Activated T-cell treated with anti-CD3 and anti-CD28 coated beads, Interleukin-2, amount 50 U/mL, for 4 hours (primary cell): ENCODE data around the gene EXOC2. TPM values are rescaled to one million over a fixed set of nuclear protein-coding genes. Genes with fewer than 3 reads are reported as not detected.

Source experiments
- ATAC-seq, 2 donors: fragments of 200-7000 bp; cut with Tn5 transposase; one replicate each; pipeline ENCODE4 v1.10.0; 2021
- DNase-seq: peaks from one replicate; pipeline ENCODE4 v3.0.0-alpha.2; 2020
- H3K27me3 Mint-ChIP-seq: one replicate; pipeline ENCODE4 v1.8.0; 2021; ENCODE audit warnings: low read depth, mixed read lengths
- H3K36me3 Mint-ChIP-seq: one replicate; pipeline ENCODE4 v1.8.0; 2022; ENCODE audit warnings: mixed read lengths; ENCODE audit not compliant: insufficient read depth
- H3K4me1 Mint-ChIP-seq: one replicate; pipeline ENCODE4 v1.8.0; 2021; ENCODE audit warnings: low read depth, mixed read lengths
- H3K4me3 Mint-ChIP-seq: one replicate; pipeline ENCODE4 v1.8.0; 2021; ENCODE audit warnings: mild to moderate bottlenecking, moderate library complexity, mixed read lengths
- H3K9me3 Mint-ChIP-seq: one replicate; pipeline ENCODE4 v1.8.0; 2021; ENCODE audit warnings: mixed read lengths
- total RNA-seq, 3 donors: library from RNA; stranded (reverse); gene quantifications; one replicate each; pipeline ENCODE4 v1.2.1, GENCODE V29; 2021

EXOC2 gene
- total RNA-seq, 3 donors from 2014 or later = 29.8 to 31.3 (median 30.0) TPM

GRCh38 chr6:496649-497048, 196.3 kb downstream of the EXOC2 start:
- Mint-ChIP-seq H3K27me3 (no peaks in the 10 kb centered on the region), H3K36me3 (peaks cover 34% of the 10 kb centered on the region), H3K4me3 (peak overlapping the region; percentile 81)

GRCh38 chr6:494394-494793, 198.5 kb downstream of the EXOC2 start:
- no peaks in the 10 kb centered on the region for H3K27me3 Mint-ChIP-seq
- peaks cover 35% of the 10 kb centered on the region for H3K36me3 Mint-ChIP-seq
- no peak overlapping the region for H3K4me3 Mint-ChIP-seq
- DNase-seq (no peak), ATAC-seq (no peak)
- H3K9me3 Mint-ChIP-seq = no peaks in the 10 kb centered on the region
- H3K4me1 Mint-ChIP-seq = peaks cover 93% of the 10 kb centered on the region

More at GRCh38 chr6:496649-497048, 196.3 kb downstream of the EXOC2 start:
- no peak for DNase-seq
- no peaks in the 10 kb centered on the region for H3K9me3 Mint-ChIP-seq
- peaks cover 84% of the 10 kb centered on the region for H3K4me1 Mint-ChIP-seq
- ATAC-seq = no peak

DNA sequence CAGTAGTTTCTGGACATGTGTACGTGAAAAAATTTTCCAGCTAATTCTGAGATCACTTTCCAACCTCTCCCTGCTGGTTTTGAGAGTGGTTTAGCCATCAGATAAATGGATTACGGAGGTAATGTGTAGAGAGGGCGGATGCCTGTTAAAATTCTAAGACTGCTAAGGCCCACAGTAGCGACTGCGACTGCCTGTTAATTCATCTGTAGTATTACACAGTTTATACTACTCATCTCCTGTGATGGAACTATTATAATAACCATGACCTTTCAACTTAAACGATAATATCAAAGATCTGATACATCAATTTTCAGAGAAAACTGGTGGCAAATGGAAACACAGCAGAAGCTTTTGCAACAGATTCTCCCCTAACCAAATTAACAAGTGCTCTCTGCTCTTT, 199.1 kb downstream of the EXOC2 start:
- Mint-ChIP-seq H3K9me3 (no peaks in the 10 kb centered on the region), H3K4me3 (no peak overlapping the region), H3K36me3 (peaks cover 37% of the 10 kb centered on the region), H3K4me1 (peaks cover 93% of the 10 kb centered on the region), H3K27me3 (no peaks in the 10 kb centered on the region)
- ATAC-seq (no peak), DNase-seq (no peak)

GRCh38 chr6:492816-493414, 200.0 kb downstream of the EXOC2 start:
- Mint-ChIP-seq H3K36me3 (peaks cover 32% of the 10 kb centered on the region), H3K9me3 (no peaks in the 10 kb centered on the region), H3K4me1 (peaks cover 91% of the 10 kb centered on the region), H3K27me3 (no peaks in the 10 kb centered on the region), H3K4me3 (peak overlapping the region; percentile 34)
- DNase-seq (no peak), ATAC-seq (no peak)

- no peak for ATAC-seq
- DNase-seq = no peak
- Mint-ChIP-seq H3K9me3 (no peaks in the 10 kb centered on the region), H3K4me3 (peak overlapping the region; percentile 45), H3K27me3 (no peaks in the 10 kb centered on the region), H3K36me3 (peaks cover 30% of the 10 kb centered on the region), H3K4me1 (peaks cover 89% of the 10 kb centered on the region)
Observed at GRCh38 chr6:492178-492577, 200.8 kb downstream of the EXOC2 start.

DNA sequence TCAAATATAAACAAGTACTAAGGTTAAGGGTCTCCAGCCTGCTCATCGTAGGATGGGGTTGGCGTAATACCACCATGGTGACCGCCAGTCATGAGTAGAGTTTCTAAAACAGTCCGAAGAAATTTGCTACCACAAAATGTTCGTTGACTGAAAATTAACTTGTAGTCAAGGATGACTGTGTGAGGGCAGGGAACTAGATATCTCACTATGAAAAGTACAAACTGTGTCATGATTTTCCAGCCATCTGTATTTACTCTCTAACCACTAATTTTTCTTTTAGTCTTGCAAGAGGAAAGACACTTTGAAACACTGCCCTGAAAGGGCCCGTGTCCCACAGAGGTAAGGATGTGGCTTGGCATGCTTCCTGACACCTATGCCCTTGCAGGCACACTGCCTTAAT, 201.7 kb downstream of the EXOC2 start:
- ATAC-seq (peak; percentile 32), DNase-seq (peak; percentile 41)
- Mint-ChIP-seq H3K27me3 (no peaks in the 10 kb centered on the region), H3K9me3 (no peaks in the 10 kb centered on the region), H3K36me3 (peaks cover 34% of the 10 kb centered on the region), H3K4me1 (peaks cover 85% of the 10 kb centered on the region), H3K4me3 (peak overlapping the region; percentile 46)

DNA sequence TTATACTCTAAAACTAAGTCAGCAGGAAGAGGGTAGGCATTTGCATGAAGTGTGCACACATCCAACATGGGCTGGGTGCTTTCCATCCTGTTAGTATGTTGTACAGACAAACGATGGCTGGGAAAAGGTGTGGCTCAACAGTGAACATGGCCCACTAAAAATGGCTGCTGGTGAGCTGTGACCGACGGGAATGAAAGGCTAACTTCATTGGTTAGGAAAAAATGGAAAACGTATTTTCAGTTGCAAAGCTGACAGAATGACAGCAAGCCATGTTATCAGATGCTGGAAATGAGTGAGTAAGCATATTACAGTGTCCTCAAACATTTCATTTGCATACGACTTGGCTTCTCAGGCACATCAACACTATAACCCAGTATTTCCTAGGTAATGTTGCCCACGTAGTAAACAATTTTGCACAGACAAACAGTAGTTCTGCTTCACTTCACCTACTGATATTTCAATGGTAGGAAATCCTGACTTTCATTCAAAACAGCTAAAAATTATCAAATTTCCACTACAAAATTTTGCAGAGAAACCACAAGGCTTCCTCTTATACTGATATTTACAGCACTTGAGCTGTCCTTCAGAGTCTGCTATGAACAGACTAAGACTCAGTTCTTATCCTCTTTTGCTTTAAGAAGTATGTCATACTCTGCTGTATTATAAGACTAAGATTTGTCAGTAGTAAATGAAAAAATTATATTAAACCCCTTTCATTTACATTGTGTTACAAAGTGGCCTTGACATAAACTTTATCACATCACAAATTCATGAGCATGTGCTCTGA, 202.5 kb downstream of the EXOC2 start:
- Mint-ChIP-seq H3K27me3 (no peaks in the 10 kb centered on the region), H3K36me3 (peaks cover 32% of the 10 kb centered on the region), H3K9me3 (no peaks in the 10 kb centered on the region), H3K4me3 (peak overlapping the region; percentile 46), H3K4me1 (peaks cover 79% of the 10 kb centered on the region)
- DNase-seq = no peak
- ATAC-seq = peak; percentile 61 to 62

- no peaks in the 10 kb centered on the region for H3K9me3 Mint-ChIP-seq
- no peaks in the 10 kb centered on the region for H3K27me3 Mint-ChIP-seq
- peak overlapping the region; percentile 49 for H3K4me3 Mint-ChIP-seq
- ATAC-seq = no peak
- peaks cover 29% of the 10 kb centered on the region for H3K36me3 Mint-ChIP-seq
- peaks cover 79% of the 10 kb centered on the region for H3K4me1 Mint-ChIP-seq
- no peak for DNase-seq
Observed at GRCh38 chr6:489762-490161, 203.2 kb downstream of the EXOC2 start.

GRCh38 chr6:489001-489400, 203.9 kb downstream of the EXOC2 start:
- Mint-ChIP-seq H3K4me3 (peak overlapping the region; percentile 49), H3K9me3 (no peaks in the 10 kb centered on the region), H3K4me1 (peaks cover 79% of the 10 kb centered on the region), H3K27me3 (no peaks in the 10 kb centered on the region), H3K36me3 (peaks cover 33% of the 10 kb centered on the region)
- peak in 1 of 2 donors; percentile 2 for ATAC-seq
- no peak for DNase-seq

DNA sequence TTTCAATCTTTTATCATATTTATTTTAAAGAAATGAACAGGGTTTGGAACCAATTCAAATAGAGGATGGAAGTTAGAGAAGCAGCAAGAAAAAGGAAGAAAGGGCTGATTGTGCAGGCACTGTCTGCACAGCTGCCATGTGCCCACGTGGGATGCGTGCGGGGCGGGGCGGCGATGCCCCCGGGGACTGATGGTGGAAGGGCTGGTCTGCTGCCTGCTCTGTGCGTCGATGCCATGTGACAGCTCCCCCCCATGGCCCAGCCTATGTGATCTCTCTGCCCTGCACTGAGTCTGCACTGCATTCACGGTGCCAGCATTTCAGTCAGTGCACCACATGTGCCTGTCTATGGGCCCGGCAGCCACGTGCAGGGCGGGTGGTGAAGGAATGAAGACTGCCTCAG, 205.0 kb downstream of the EXOC2 start:
- ATAC-seq (no peak), DNase-seq (no peak)
- Mint-ChIP-seq H3K4me1 (peaks cover 77% of the 10 kb centered on the region), H3K9me3 (no peaks in the 10 kb centered on the region), H3K4me3 (peak overlapping the region; percentile 16), H3K27me3 (no peaks in the 10 kb centered on the region), H3K36me3 (peaks cover 31% of the 10 kb centered on the region)

DNA sequence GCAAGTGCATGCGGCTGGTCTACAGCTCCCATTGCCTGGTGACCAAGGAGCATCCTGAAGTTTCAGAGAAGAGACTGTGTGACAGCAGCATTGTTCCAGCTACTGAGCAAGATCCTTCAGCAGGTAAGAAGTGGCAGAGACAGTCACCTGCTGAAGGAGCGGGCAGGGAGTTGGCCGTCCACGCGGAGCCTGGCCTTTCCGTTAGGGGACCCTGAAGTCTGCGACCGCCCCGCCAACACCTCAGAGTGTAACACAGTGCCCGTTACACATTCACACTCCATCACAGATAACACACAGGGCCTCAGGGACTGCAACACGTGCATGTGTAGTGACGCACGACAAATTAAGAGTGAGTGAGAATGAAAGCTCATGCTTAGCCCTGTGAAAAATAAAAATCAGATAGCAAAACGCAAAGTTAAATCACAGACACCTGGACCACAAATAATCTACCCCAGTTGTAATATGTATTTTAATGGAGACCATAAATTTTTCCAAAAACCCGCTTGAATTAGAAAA, 207.2 kb downstream of the EXOC2 start:
- H3K4me1 Mint-ChIP-seq = peaks cover 62% of the 10 kb centered on the region
- H3K36me3 Mint-ChIP-seq = peaks cover 35% of the 10 kb centered on the region
- DNase-seq (no peak), ATAC-seq (no peak)
- H3K27me3 Mint-ChIP-seq = no peaks in the 10 kb centered on the region
- no peak overlapping the region for H3K4me3 Mint-ChIP-seq
- H3K9me3 Mint-ChIP-seq = no peaks in the 10 kb centered on the region

- ATAC-seq = no peak
- peak overlapping the region; percentile 15 for H3K4me3 Mint-ChIP-seq
- H3K27me3 Mint-ChIP-seq = no peaks in the 10 kb centered on the region
- no peak for DNase-seq
- H3K9me3 Mint-ChIP-seq = no peaks in the 10 kb centered on the region
- H3K4me1 Mint-ChIP-seq = peaks cover 61% of the 10 kb centered on the region
- H3K36me3 Mint-ChIP-seq = peaks cover 35% of the 10 kb centered on the region
Observed at GRCh38 chr6:484746-485145, 208.2 kb downstream of the EXOC2 start.

DNA sequence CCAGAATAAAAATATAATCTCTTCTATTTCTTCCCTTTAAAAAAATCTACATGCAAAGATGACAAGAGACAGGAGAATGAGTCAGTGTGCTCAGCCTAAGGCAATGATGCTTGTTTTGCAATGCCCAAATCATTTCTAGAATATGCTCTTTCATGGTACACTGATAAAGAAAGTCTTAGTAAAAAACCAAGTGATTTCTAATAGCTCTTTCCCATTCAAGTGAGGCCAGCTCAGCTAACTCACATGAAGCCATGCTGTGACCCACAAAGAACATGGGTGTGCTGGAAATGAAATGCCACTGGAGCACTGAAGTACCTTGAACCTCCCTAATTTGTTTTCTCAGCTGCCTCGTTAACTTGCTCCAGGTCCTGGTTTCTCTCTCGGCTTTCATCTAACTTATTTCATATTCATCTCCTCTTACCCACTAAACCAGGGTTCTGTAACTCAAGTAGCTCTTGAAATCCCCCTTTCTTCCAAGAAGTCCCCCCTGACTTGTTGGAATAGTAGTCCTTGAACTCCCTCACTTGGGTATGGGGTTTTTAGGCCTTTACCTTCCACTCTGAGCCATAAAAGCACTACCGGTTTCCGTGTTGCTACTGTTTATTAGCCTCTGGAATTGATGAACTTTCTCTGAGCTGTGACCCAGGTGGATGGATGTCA, 208.7 kb downstream of the EXOC2 start:
- H3K4me1 Mint-ChIP-seq = peaks cover 61% of the 10 kb centered on the region
- H3K27me3 Mint-ChIP-seq = no peaks in the 10 kb centered on the region
- no peaks in the 10 kb centered on the region for H3K9me3 Mint-ChIP-seq
- peaks cover 33% of the 10 kb centered on the region for H3K36me3 Mint-ChIP-seq
- ATAC-seq (peak; percentile 91 to 92), DNase-seq (no peak)
- peak overlapping the region; percentile 15 for H3K4me3 Mint-ChIP-seq

DNA sequence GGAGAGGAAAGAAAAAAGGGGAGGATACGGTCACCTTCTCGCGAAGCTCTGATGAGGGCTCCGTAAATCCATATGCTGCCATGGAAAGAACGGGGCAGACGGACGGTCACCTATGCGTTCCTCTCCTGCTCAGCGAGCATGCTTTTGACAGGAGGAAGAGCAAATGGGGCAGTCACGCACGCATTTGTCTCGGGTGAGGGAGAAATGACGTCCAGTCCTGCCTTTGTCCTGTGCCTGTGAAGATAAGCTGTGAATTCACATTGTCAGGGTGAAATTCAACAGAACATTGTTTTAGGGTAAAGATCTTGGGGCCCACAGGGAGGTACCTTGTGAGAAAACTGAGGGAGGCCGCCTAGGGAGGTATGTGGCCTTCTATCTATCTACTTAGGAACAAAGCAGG, 217.6 kb downstream of the EXOC2 start:
- no peaks in the 10 kb centered on the region for H3K27me3 Mint-ChIP-seq
- H3K9me3 Mint-ChIP-seq = no peaks in the 10 kb centered on the region
- no peak for DNase-seq
- peak overlapping the region; percentile 58 for H3K4me3 Mint-ChIP-seq
- ATAC-seq = no peak
- H3K36me3 Mint-ChIP-seq = no peaks in the 10 kb centered on the region
- H3K4me1 Mint-ChIP-seq = peaks cover 60% of the 10 kb centered on the region
